SK-N-SH (cell line): Measurements from ENCODE around the gene FAM151B. TPM values are rescaled to one million over a fixed set of nuclear protein-coding genes. Genes with fewer than 3 reads are reported as not detected.
"Not testable (repeated sequence)": the region's sequence is repeated elsewhere in the genome, so short reads cannot be mapped to it uniquely, and the experiment has no call there.

Source experiments
- CTCF ChIA-PET: fragments of 300-600, 350-600 bp; formaldehyde crosslinking; extraction: SDS; loops from one replicate; lab custom pipeline; 2021; lab: Yijun Ruan, JAX
- POLR2A ChIA-PET: fragments of 350-600 bp; sonication (Branson Sonifier 250); formaldehyde crosslinking; extraction: SDS; loops from one replicate; lab custom pipeline; 2020; ENCODE audit warnings: antibody characterized with exemption, inconsistent platforms; lab: Yijun Ruan, JAX
- DNase-seq: peaks from one replicate; pipeline ENCODE4 v3.0.0; 2012
- H2AFZ ChIP-seq: fragments of 200-600 bp; sonication (generic); 2 replicates; pipeline ENCODE4 v1.8.1; 2016; ENCODE audit warnings: antibody characterized with exemption, mild to moderate bottlenecking, low read depth
- H3F3A ChIP-seq: fragments of 200-600 bp; sonication (generic); replicated peaks from 2 replicates; pipeline ENCODE3; 2016; ENCODE audit warnings: antibody characterized with exemption, mild to moderate bottlenecking; ENCODE audit not compliant: insufficient read depth
- H3K27ac ChIP-seq, 2 experiments: fragments of 200-500 bp in 1 of 2; fragments of 200-600 bp in 1 of 2; sonication (Bioruptor generic) in 1 of 2; sonication (generic), shearing (Covaris generic) in 1 of 2; 2 replicates each; pipeline versions ENCODE4 v1.5.1 to v1.6.1; 2014 to 2016; ENCODE audit warnings: low read depth in 2 of 2, inconsistent platforms in 1 of 2, low read length in 1 of 2, mild to moderate bottlenecking in 1 of 2, mixed read lengths in 1 of 2
- H3K27me3 ChIP-seq: fragments of 200-600 bp; sonication (generic), shearing (Covaris generic); 2 replicates; pipeline ENCODE4 v1.6.1; 2016; ENCODE audit warnings: mixed run types; ENCODE audit not compliant: insufficient read depth
- H3K36me3 ChIP-seq, 2 experiments: fragments of 200-500 bp in 1 of 2; fragments of 200-600 bp in 1 of 2; sonication (Bioruptor generic) in 1 of 2; sonication (generic) in 1 of 2; replicated peaks in 1 of 2; 2 replicates each; pipeline versions ENCODE3 to v1.5.1; 2014 to 2016; ENCODE audit warnings: low read length in 1 of 2, mild to moderate bottlenecking in 1 of 2; ENCODE audit not compliant: insufficient read depth in 2 of 2, control insufficient read depth in 1 of 2
- H3K4me1 ChIP-seq, 2 experiments: fragments of 200-500 bp in 1 of 2; fragments of 200-600 bp in 1 of 2; sonication (Bioruptor generic) in 1 of 2; sonication (generic), shearing (Covaris generic) in 1 of 2; 2 replicates each; pipeline versions ENCODE4 v1.5.1 to v1.6.1; 2014 to 2016; ENCODE audit warnings: low read depth in 1 of 2, low read length in 1 of 2, mixed run types in 1 of 2; ENCODE audit not compliant: insufficient read depth in 2 of 2, control insufficient read depth in 1 of 2
- H3K4me2 ChIP-seq: fragments of 200-600 bp; sonication (generic), shearing (Covaris generic); 2 replicates; pipeline ENCODE4 v1.6.1; 2017; ENCODE audit warnings: mixed run types
- H3K4me3 ChIP-seq, 2 experiments: fragments of 200-500 bp in 1 of 2; fragments of 200-600 bp in 1 of 2; sonication (Bioruptor generic) in 1 of 2; sonication (generic), shearing (Covaris generic) in 1 of 2; 2 replicates each; pipeline versions ENCODE4 v1.5.1 to v1.8.1; 2014 to 2016; ENCODE audit warnings: low read depth in 2 of 2, inconsistent platforms in 1 of 2, low read length in 1 of 2, mild to moderate bottlenecking in 1 of 2, mixed read lengths in 1 of 2, moderate library complexity in 1 of 2
- H3K79me2 ChIP-seq: fragments of 200-600 bp; sonication (generic); 2 replicates; pipeline ENCODE4 v1.8.1; 2017; ENCODE audit warnings: mild to moderate bottlenecking; ENCODE audit not compliant: insufficient read depth
- H3K9ac ChIP-seq: fragments of 200-600 bp; sonication (generic); 2 replicates; pipeline ENCODE4 v1.6.1; 2017; ENCODE audit warnings: mixed run types
- H3K9me2 ChIP-seq: fragments of 200-600 bp; sonication (generic); 2 replicates; pipeline ENCODE4 v1.6.1; 2017; ENCODE audit warnings: mixed run types
- H3K9me3 ChIP-seq: fragments of 200-600 bp; sonication (generic); 2 replicates; pipeline ENCODE4 v1.6.1; 2017; ENCODE audit warnings: mixed run types, mild to moderate bottlenecking, moderate library complexity
- H4K20me1 ChIP-seq: fragments of 200-600 bp; sonication (generic); 2 replicates; pipeline ENCODE4 v1.6.1; 2017; ENCODE audit warnings: mild to moderate bottlenecking, mixed run types; ENCODE audit not compliant: insufficient read depth
- EZH2phosphoT487 ChIP-seq: fragments of 200-600 bp; sonication (generic); IDR thresholded peaks from 2 replicates; pipeline ENCODE4 v1.6.1; 2017; ENCODE audit warnings: low read depth, mixed run types, mild to moderate bottlenecking, antibody characterized with exemption, moderate library complexity, borderline replicate concordance
- FOXJ3 ChIP-seq: sonication (generic); formaldehyde crosslinking; IDR thresholded peaks from 2 replicates; pipeline ENCODE4 v1.5.1; 2020; ENCODE audit warnings: mild to moderate bottlenecking, missing genetic modification reagents
- GATA2 ChIP-seq: sonication (generic); formaldehyde crosslinking; IDR thresholded peaks from 2 replicates; pipeline ENCODE4 v1.5.0; 2020; ENCODE audit warnings: mild to moderate bottlenecking, missing genetic modification reagents
- MAX ChIP-seq: IDR thresholded peaks from 2 replicates; pipeline ENCODE4 v1.4.0; 2012; ENCODE audit warnings: low read depth
- MEF2A ChIP-seq: IDR thresholded peaks from 2 replicates; pipeline ENCODE4 v1.4.0; 2012; ENCODE audit warnings: low read depth, borderline replicate concordance
- NRF1 ChIP-seq: IDR thresholded peaks from 2 replicates; pipeline ENCODE4 v1.6.1; 2012; ENCODE audit warnings: low read depth, mild to moderate bottlenecking, low read length
- USF1 ChIP-seq: IDR thresholded peaks from 2 replicates; pipeline ENCODE4 v1.4.0; 2012; ENCODE audit warnings: low read depth, borderline replicate concordance
- USF2 ChIP-seq: fragments of 150-350 bp; IDR thresholded peaks from 2 replicates; pipeline ENCODE4 v1.6.1; 2017; ENCODE audit warnings: antibody characterized with exemption, low read length, low read depth, borderline replicate concordance
- WGBS: methylation state at CpG from one replicate; pipeline ENCODE4 v1.1.6; 2017; ENCODE audit warnings: low lambda C conversion rate; 5-methylcytosine and 5-hydroxymethylcytosine counted together
- polyA plus RNA-seq, 3 experiments: library from polyadenylated mRNA; depleted of rRNA; stranded (reverse); fragments of >200 nt; gene quantifications; 2 replicates each; pipeline ENCODE4 v1.2.3, GENCODE V29; 2012

The FAM151B gene
- polyA plus RNA-seq, 1 of the 3 experiments (the other 2 are of a cell fraction): 1.2 TPM

- H3K9me3 ChIP-seq: no peaks in the 10 kb centered on the region
- no peaks in the 10 kb centered on the region for H3K36me3 ChIP-seq
- no peak overlapping the region for H3K27ac ChIP-seq
- no peaks in the 10 kb centered on the region for H3K79me2 ChIP-seq
- 0 out of 2 replicates have a peak overlapping the region, but pooled peaks have one; percentile 35 for H2AFZ ChIP-seq
- no peak overlapping the region for H3K4me2 ChIP-seq
- no peak overlapping the region for H3K9ac ChIP-seq
- H3K27me3 ChIP-seq: no peaks in the 10 kb centered on the region
- POLR2A ChIA-PET: no interaction called here
- CTCF ChIA-PET: no interaction called here
- no peaks in the 10 kb centered on the region for H3K9me2 ChIP-seq
- DNase-seq: no peak
- H4K20me1 ChIP-seq: no peaks in the 10 kb centered on the region
- H3F3A ChIP-seq: no peaks in the 10 kb centered on the region
- 70% methylated on average over 2 of the region's 2 CpGs for WGBS
- H3K4me1 ChIP-seq: no peaks in the 10 kb centered on the region
- TF ChIP-seq MAX: no peak
- no peak for TF ChIP-seq FOXJ3 (CRISPR knock-in tag)
- no peak for TF ChIP-seq USF1
- no peak for TF ChIP-seq NRF1
- no peak for TF ChIP-seq GATA2 (CRISPR knock-in tag)
- no peak for TF ChIP-seq EZH2phosphoT487
- H3K4me3 ChIP-seq: no peak overlapping the region
Observed at GRCh38 chr5:80579050-80579449, 91.2 kb downstream of the FAM151B start.

GRCh38 chr5:80580291-80580690, 92.4 kb downstream of the FAM151B start:
- H3K9me3 ChIP-seq, H3K79me2 ChIP-seq, H3K27me3 ChIP-seq, H3K9me2 ChIP-seq, H4K20me1 ChIP-seq, H3K4me2 ChIP-seq, H3K27ac ChIP-seq, H3K4me1 ChIP-seq, POLR2A ChIA-PET, DNase-seq, H3F3A ChIP-seq, H3K9ac ChIP-seq, H2AFZ ChIP-seq, H3K36me3 ChIP-seq, CTCF ChIA-PET, H3K4me3 ChIP-seq: not testable (repeated sequence)
- 40% methylated on average over 3 of the region's 3 CpGs for WGBS

- Histone ChIP-seq H2AFZ (no peak overlapping the region), H3K9me2 (no peaks in the 10 kb centered on the region), H3K4me2 (no peak overlapping the region), H3F3A (no peaks in the 10 kb centered on the region), H4K20me1 (no peaks in the 10 kb centered on the region), H3K4me3 (no peak overlapping the region), H3K9ac (no peak overlapping the region), H3K27me3 (no peaks in the 10 kb centered on the region), H3K79me2 (no peaks in the 10 kb centered on the region), H3K27ac (no peak overlapping the region), H3K9me3 (no peaks in the 10 kb centered on the region), H3K36me3 (no peaks in the 10 kb centered on the region), H3K4me1 (no peaks in the 10 kb centered on the region)
- WGBS: 74% methylated on average over 6 of the region's 6 CpGs
- POLR2A ChIA-PET: no interaction called here
- TF ChIP-seq USF2 (no peak), MEF2A (no peak), MAX (no peak), NRF1 (no peak)
- CTCF ChIA-PET: no interaction called here
- DNase-seq: no peak
Observed at GRCh38 chr5:80584770-80585169, 96.9 kb downstream of the FAM151B start.
